Spleen (tissue), 11 donors: ENCODE data around the gene MSI2. TPM values are rescaled to one million over a fixed set of nuclear protein-coding genes. Genes with fewer than 3 reads are reported as not detected.

Experiments
- DNase-seq: peaks from one replicate; pipeline ENCODE4 v3.0.0-alpha.2; 2020
- H3K27ac ChIP-seq, 8 donors: fragments of 200-600 bp; sonication (generic) in 7 of 8; 1 replicate in 4 of 8; 2 replicates in 4 of 8; pipeline versions ENCODE4 v1.5.0 to v1.8.0; 2016 to 2021; ENCODE audit warnings: inconsistent platforms in 4 of 8, mild to moderate bottlenecking in 4 of 8, moderate library complexity in 1 of 8
- H3K27me3 ChIP-seq, 7 donors: fragments of 200-600 bp; sonication (generic) in 6 of 7; replicated peaks in 1 of 7; 1 replicate in 4 of 7; 2 replicates in 3 of 7; pipeline versions ENCODE4 v1.5.0 to v1.8.0; 2016 to 2021; ENCODE audit warnings: inconsistent platforms in 3 of 7, mild to moderate bottlenecking in 1 of 7
- H3K36me3 ChIP-seq, 6 donors: fragments of 200-600 bp; sonication (generic) in 5 of 6; 1 replicate in 4 of 6; 2 replicates in 2 of 6; pipeline versions ENCODE4 v1.5.0 to v1.8.0; 2016 to 2021; ENCODE audit warnings: inconsistent platforms in 2 of 6
- H3K4me1 ChIP-seq, 6 donors: fragments of 200-600 bp; sonication (generic) in 5 of 6; 1 replicate in 3 of 6; 2 replicates in 3 of 6; pipeline versions ENCODE4 v1.5.0 to v1.8.0; 2016 to 2021; ENCODE audit warnings: inconsistent platforms in 3 of 6
- H3K4me3 ChIP-seq, 8 donors: fragments of 200-600 bp; sonication (generic) in 7 of 8; 1 replicate in 4 of 8; 2 replicates in 4 of 8; pipeline versions ENCODE4 v1.5.0 to v1.8.0; 2016 to 2021; ENCODE audit warnings: inconsistent platforms in 4 of 8, mild to moderate bottlenecking in 4 of 8, moderate library complexity in 2 of 8
- H3K9me3 ChIP-seq, 8 donors: fragments of 200-600 bp; sonication (generic) in 7 of 8; 1 replicate in 4 of 8; 2 replicates in 4 of 8; pipeline versions ENCODE4 v1.5.0 to v1.8.0; 2016 to 2021; ENCODE audit warnings: inconsistent platforms in 4 of 8
- CTCF ChIP-seq, 11 experiments: fragments of 200-600 bp in 7 of 11; fragments of 450-650 bp in 4 of 11; sonication (generic) in 4 of 11; IDR thresholded peaks in 8 of 11; conservative IDR thresholded peaks in 3 of 11; 1 replicate in 7 of 11; 2 replicates in 4 of 11; pipeline versions ENCODE4 v1.4.0 to v1.8.0; 2016 to 2021; ENCODE audit warnings: antibody characterized with exemption in 11 of 11, inconsistent platforms in 4 of 11, mild to moderate bottlenecking in 1 of 11
- POLR2A ChIP-seq, 3 donors: fragments of 450-650 bp; IDR thresholded peaks; one replicate each; pipeline ENCODE4 v1.5.1; 2017; ENCODE audit warnings: antibody characterized with exemption in 3 of 3, mild to moderate bottlenecking in 1 of 3
- POLR2AphosphoS5 ChIP-seq, 3 donors: sonication (generic); formaldehyde crosslinking; IDR thresholded peaks; one replicate each; pipeline ENCODE4 v1.5.1; 2017; ENCODE audit warnings: antibody characterized with exemption in 3 of 3
- WGBS, 5 donors: extraction: QIAGEN DNeasy Blood & Tissue Kit in 3 of 5; methylation state at CpG; one replicate each; pipeline versions ENCODE4 v1.1.5 to v1.1.7; 2013 to 2018; 5-methylcytosine and 5-hydroxymethylcytosine counted together
- intact Hi-C: fragments of 100-400 bp; cut with DNase I; formaldehyde crosslinking; loops from one replicate; pipeline ENCODE4 v1.15.0; 2023; ENCODE audit warnings: low total_unique reads
- polyA plus RNA-seq, 3 donors: library from polyadenylated mRNA; stranded (reverse); fragments of 200-250 nt; gene quantifications; one replicate each; pipeline ENCODE4 v1.2.1, GENCODE V29; 2013
- total RNA-seq, 7 donors: library from RNA; depleted of rRNA in 3 of 7; stranded (reverse); fragments of >200 nt in 3 of 7; fragmentation: NEBNext Ultra II Directional in 4 of 7; extraction: Animal tissue kit (Norgen Biotek cat#: 25700) in 4 of 7; gene quantifications; one replicate each; pipeline versions ENCODE4 v1.1.0 to v1.2.1, GENCODE V29; 2016 to 2021
- donor health status: healthy with polysubstance abuse.
- donor health status: DM: no; HTN: no; CAD: no; lungs with moderate emphysema.
- donor health status: DM: no; HTN: no; CAD: no.
- donor health status: Bipolar disorder and iron deficiency.
- donor health status: healthy.
- donor health status: DM: no; HTN: no; CAD: no.
- donor health status: DM: yes; HTN: yes; CAD: no.

The MSI2 gene
- total and polyA plus RNA-seq, 10 donors, result 9.8 to 131 (median 64.7) TPM

- no peak for DNase-seq
- Histone ChIP-seq H3K9me3 (no peaks in the 10 kb centered on the region), H3K27me3 (no peaks in the 10 kb centered on the region), H3K27ac (peak overlapping the region in 6 of 8 donors; percentile 13 to 56 (median 28)), H3K4me1 (peaks cover 0 to 32% (median 21%) of the 10 kb centered on the region in 6 donors), H3K4me3 (peak overlapping the region in 1 of 8 donors; percentile 3), H3K36me3 (no peaks in the 10 kb centered on the region)
- TF ChIP-seq POLR2AphosphoS5 (IDR thresholded peaks at IDR 0.05) (no peak), POLR2A (IDR thresholded peaks at IDR 0.05) (no peak), CTCF (IDR thresholded peaks at IDR 0.05 in 8 of 11, conservative IDR thresholded peaks at IDR 0.05 in 3 of 11) (no peak)
- 48 to 78% (median 62%) methylated on average over 17 of the region's 17 CpGs for WGBS, 5 donors
- intact Hi-C loops, result no loop called here
Observed at GRCh38 chr17:57577751-57578607, 321.7 kb downstream of the MSI2 start.

- peaks cover 0 to 32% (median 21%) of the 10 kb centered on the region in 6 donors for H3K4me1 ChIP-seq
- H3K27me3 ChIP-seq, result no peaks in the 10 kb centered on the region
- peak overlapping the region in 5 of 8 donors; percentile 13 to 56 (median 38) for H3K27ac ChIP-seq
- TF ChIP-seq POLR2AphosphoS5 (IDR thresholded peaks at IDR 0.05) (no peak), CTCF (IDR thresholded peaks at IDR 0.05 in 8 of 11, conservative IDR thresholded peaks at IDR 0.05 in 3 of 11) (no peak), POLR2A (IDR thresholded peaks at IDR 0.05) (no peak)
- WGBS, 5 donors, result 60 to 68% (median 67%) methylated on average over 5 of the region's 5 CpGs
- H3K36me3 ChIP-seq, result no peaks in the 10 kb centered on the region
- DNase-seq, result no peak
- intact Hi-C loops, result no loop called here
- H3K9me3 ChIP-seq, result no peaks in the 10 kb centered on the region
- no peak overlapping the region for H3K4me3 ChIP-seq
Observed at GRCh38 chr17:57578608-57579225, 322.4 kb downstream of the MSI2 start.

GRCh38 chr17:57579245-57579644, 322.9 kb downstream of the MSI2 start:
- TF ChIP-seq POLR2AphosphoS5 (IDR thresholded peaks at IDR 0.05) (no peak), POLR2A (IDR thresholded peaks at IDR 0.05) (no peak), CTCF (IDR thresholded peaks at IDR 0.05 in 8 of 11, conservative IDR thresholded peaks at IDR 0.05 in 3 of 11) (no peak)
- H3K4me1 ChIP-seq, result peaks cover 0 to 32% (median 21%) of the 10 kb centered on the region in 6 donors
- intact Hi-C loops, result no loop called here

More at GRCh38 chr17:57579245-57579644, 322.9 kb downstream of the MSI2 start:
- Histone ChIP-seq H3K9me3 (no peaks in the 10 kb centered on the region), H3K27me3 (no peaks in the 10 kb centered on the region), H3K36me3 (no peaks in the 10 kb centered on the region), H3K27ac (peak overlapping the region in 1 of 8 donors; percentile 11), H3K4me3 (no peak overlapping the region)
- WGBS, 5 donors, result 94 to 99% (median 95%) methylated on average over 11 of the region's 11 CpGs
- DNase-seq, result no peak
